K562 (cell line): Measurements from ENCODE around the gene BOC.

Source experiments
- CBX8 ChIP-seq: fragments of 200-600 bp; sonication (generic); IDR thresholded peaks from 2 replicates; pipeline ENCODE4 v1.6.1; 2012; ENCODE audit warnings: borderline replicate concordance, mixed run types, low read depth, mild to moderate bottlenecking, moderate library complexity, mixed read lengths, low read length, control low read depth, inconsistent platforms; ENCODE audit not compliant: poor library complexity, severe bottlenecking; ENCODE audit errors: extremely low read depth
- ELK1 ChIP-seq: sonication (generic); formaldehyde crosslinking; IDR thresholded peaks from 2 replicates; pipeline ENCODE4 v1.8.1; 2022; ENCODE audit warnings: missing genetic modification reagents
- EZH2 ChIP-seq: IDR thresholded peaks from 2 replicates; pipeline ENCODE4 v1.6.1; 2012; ENCODE audit warnings: low read depth, mild to moderate bottlenecking, inconsistent platforms, low read length, borderline replicate concordance
- FOXJ2 ChIP-seq: fragments of 200-800 bp; sonication (Bioruptor generic); IDR thresholded peaks from 2 replicates; pipeline ENCODE4 v1.6.1; 2016; ENCODE audit warnings: missing genetic modification characterization, missing compliant biosample characterization
- HDGF ChIP-seq: fragments of 450-650 bp; IDR thresholded peaks from 2 replicates; pipeline ENCODE4 v1.6.1; 2016
- REST ChIP-seq, 2 experiments: fragments of 450-650 bp; formaldehyde crosslinking in 1 of 2; IDR thresholded peaks; 2 replicates each; pipeline versions ENCODE4 v1.4.0 to v1.6.1; 2014 to 2020; ENCODE audit warnings: mild to moderate bottlenecking in 2 of 2, borderline replicate concordance in 1 of 2, low read depth in 1 of 2
- SMAD1 ChIP-seq: fragments of 150-350 bp; IDR thresholded peaks from 2 replicates; pipeline ENCODE4 v1.6.1; 2014; ENCODE audit warnings: low read length, low read depth; ENCODE audit not compliant: partially characterized antibody
- TAF1 ChIP-seq: IDR thresholded peaks from 2 replicates; pipeline ENCODE4 v1.6.1; 2011; ENCODE audit warnings: mild to moderate bottlenecking, low read length, moderate library complexity; ENCODE audit not compliant: insufficient read depth, control insufficient read depth, severe bottlenecking; ENCODE audit errors: extremely low read depth
- TCF7L2 ChIP-seq: fragments of 150-350 bp; IDR thresholded peaks from 2 replicates; pipeline ENCODE4 v1.6.1; 2016; ENCODE audit warnings: low read depth, mild to moderate bottlenecking, low read length, moderate library complexity
- TF ChIP-seq, protein P1 (sequence below): sonication (generic); formaldehyde crosslinking; IDR thresholded peaks from 2 replicates; pipeline ENCODE4 v1.8.1; 2023; ENCODE audit warnings: mild to moderate bottlenecking, missing genetic modification reagents

GRCh38 chr3:113219605-113220300 is 8.4 kb downstream of the BOC start:
- no peak for TF ChIP-seq EZH2
- TF ChIP-seq ELK1 (CRISPR knock-in tag): no peak
- no peak for TF ChIP-seq TAF1
- TF ChIP-seq TCF7L2: no peak
- no peak for TF ChIP-seq HDGF
- no peak for TF ChIP-seq FOXJ2 (tag)
- TF ChIP-seq, protein P1, sequence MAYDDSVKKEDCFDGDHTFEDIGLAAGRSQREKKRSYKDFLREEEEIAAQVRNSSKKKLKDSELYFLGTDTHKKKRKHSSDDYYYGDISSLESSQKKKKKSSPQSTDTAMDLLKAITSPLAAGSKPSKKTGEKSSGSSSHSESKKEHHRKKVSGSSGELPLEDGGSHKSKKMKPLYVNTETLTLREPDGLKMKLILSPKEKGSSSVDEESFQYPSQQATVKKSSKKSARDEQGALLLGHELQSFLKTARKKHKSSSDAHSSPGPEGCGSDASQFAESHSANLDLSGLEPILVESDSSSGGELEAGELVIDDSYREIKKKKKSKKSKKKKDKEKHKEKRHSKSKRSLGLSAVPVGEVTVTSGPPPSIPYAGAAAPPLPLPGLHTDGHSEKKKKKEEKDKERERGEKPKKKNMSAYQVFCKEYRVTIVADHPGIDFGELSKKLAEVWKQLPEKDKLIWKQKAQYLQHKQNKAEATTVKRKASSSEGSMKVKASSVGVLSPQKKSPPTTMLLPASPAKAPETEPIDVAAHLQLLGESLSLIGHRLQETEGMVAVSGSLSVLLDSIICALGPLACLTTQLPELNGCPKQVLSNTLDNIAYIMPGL (CRISPR knock-in tag): no peak
- TF ChIP-seq SMAD1: no peak
- TF ChIP-seq CBX8: no peak
- TF ChIP-seq REST (IDR thresholded peaks at IDR 0.05; ENCODE audit: borderline replicate concordance): no peak
- no peak for TF ChIP-seq REST (CRISPR knock-in tag; IDR thresholded peaks at IDR 0.05; ENCODE audit: low read depth)
